A549 (cell line): ENCODE results near the gene GPR37L1. TPM values are rescaled to one million over a fixed set of nuclear protein-coding genes. Genes with fewer than 3 reads are reported as not detected.
A peak's percentile ranks its signal among the peaks of the same experiment; 100 is the strongest.

Source experiments
- ATAC-seq, 2 experiments: fragments of 200-7000 bp in 1 of 2; fragments of >200 bp in 1 of 2; cut with Nextera tagmentation in 1 of 2; cut with Tn5 transposase in 1 of 2; 3 replicates each; pipeline versions ENCODE4 v1.8.0 to v1.9.1; 2018 to 2020; ENCODE audit warnings: mild to moderate bottlenecking in 1 of 2, moderate library complexity in 1 of 2
- CTCF ChIA-PET: fragments of 300-600 bp; sonication (Branson Sonifier 250); formaldehyde crosslinking; extraction: SDS; loops from one replicate; lab custom pipeline; 2021; ENCODE audit warnings: antibody characterized with exemption, inconsistent platforms; lab: Yijun Ruan, JAX
- POLR2A ChIA-PET: fragments of 350-600 bp; formaldehyde crosslinking; extraction: SDS; loops from one replicate; lab custom pipeline; 2021; ENCODE audit warnings: antibody characterized with exemption, inconsistent platforms; lab: Yijun Ruan, JAX
- DNase-seq, 2 experiments: peaks; one replicate each; pipeline versions ENCODE4 v3.0.0 to v3.0.0-alpha.2; 2011 to 2016; ENCODE audit warnings: low read depth in 1 of 2, low spot score in 1 of 2
- FAIRE-seq: peaks from 2 replicates; lab custom pipeline; 2011; peaks lifted over from hg19 to GRCh38; lab: Jason Lieb, UNC
- H3K27ac ChIP-seq, 2 experiments: fragments of >200 bp; sonication (Bioruptor Twin); formaldehyde crosslinking; 3 replicates each; pipeline ENCODE4 v1.5.1; 2016 to 2017
- H3K4me1 ChIP-seq: fragments of >200 bp; sonication (Bioruptor Twin); formaldehyde crosslinking; 3 replicates; pipeline ENCODE4 v1.6.1; 2016
- H3K4me2 ChIP-seq: fragments of >200 bp; sonication (Bioruptor Twin); formaldehyde crosslinking; 3 replicates; pipeline ENCODE4 v1.6.1; 2016
- H3K4me3 ChIP-seq: fragments of >200 bp; sonication (Bioruptor Twin); formaldehyde crosslinking; 3 replicates; pipeline ENCODE4 v1.5.1; 2016
- H3K9me3 ChIP-seq: fragments of >200 bp; sonication (Bioruptor Twin); formaldehyde crosslinking; 3 replicates; pipeline ENCODE4 v1.6.1; 2016
- BHLHE40 ChIP-seq: IDR thresholded peaks from 2 replicates; pipeline ENCODE4 v1.6.1; 2012; ENCODE audit warnings: low read depth, low read length, inconsistent platforms
- CHD4 ChIP-seq: fragments of 200-600 bp; sonication (generic); IDR thresholded peaks from 2 replicates; pipeline ENCODE4 v1.6.1; 2016; ENCODE audit warnings: antibody characterized with exemption, mild to moderate bottlenecking, borderline replicate concordance
- EHF ChIP-seq: fragments of 250-450 bp; sonication (Bioruptor Pico); IDR thresholded peaks from 2 replicates; pipeline ENCODE4 v1.5.0; 2020; ENCODE audit warnings: mild to moderate bottlenecking
- ELK1 ChIP-seq: fragments of 150-350 bp; IDR thresholded peaks from 2 replicates; pipeline ENCODE4 v1.6.1; 2014; ENCODE audit warnings: low read depth, mild to moderate bottlenecking, low read length
- FOSB ChIP-seq: fragments of 250-450 bp; sonication (Bioruptor Pico); IDR thresholded peaks from 2 replicates; pipeline ENCODE4 v1.5.0; 2020; ENCODE audit warnings: mild to moderate bottlenecking, moderate library complexity
- FOXS1 ChIP-seq: fragments of 250-450 bp; sonication (Bioruptor Pico); IDR thresholded peaks from 2 replicates; pipeline ENCODE4 v1.5.0; 2020; ENCODE audit warnings: mild to moderate bottlenecking, moderate library complexity
- HDAC2 ChIP-seq: fragments of 200-600 bp; sonication (generic); IDR thresholded peaks from 2 replicates; pipeline ENCODE4 v1.6.1; 2016
- HEYL ChIP-seq: fragments of 250-450 bp; sonication (Bioruptor Pico); IDR thresholded peaks from 2 replicates; pipeline ENCODE4 v1.8.0; 2021; ENCODE audit warnings: mild to moderate bottlenecking, moderate library complexity
- HMGXB4 ChIP-seq: fragments of 250-450 bp; sonication (Bioruptor Pico); IDR thresholded peaks from 2 replicates; pipeline ENCODE4 v1.5.0; 2021; ENCODE audit warnings: mild to moderate bottlenecking, moderate library complexity, borderline replicate concordance
- JUN ChIP-seq, 2 experiments: fragments of >200 bp; sonication (Bioruptor Twin); formaldehyde crosslinking; IDR thresholded peaks; 2 replicates in 1 of 2; 3 replicates in 1 of 2; pipeline ENCODE4 v1.6.1; 2016 to 2017
- KDM1A ChIP-seq: fragments of 200-600 bp; sonication (generic); IDR thresholded peaks from 2 replicates; pipeline ENCODE4 v1.6.1; 2016; ENCODE audit warnings: low read depth, mild to moderate bottlenecking
- KDM5A ChIP-seq: fragments of 200-600 bp; sonication (generic); IDR thresholded peaks from 2 replicates; pipeline ENCODE4 v1.6.1; 2016; ENCODE audit warnings: antibody characterized with exemption, mild to moderate bottlenecking
- MAFK ChIP-seq: fragments of 450-650 bp; IDR thresholded peaks from 2 replicates; pipeline ENCODE4 v1.6.1; 2014; ENCODE audit not compliant: partially characterized antibody
- MAZ ChIP-seq: fragments of 150-350 bp; IDR thresholded peaks from 2 replicates; pipeline ENCODE4 v1.6.1; 2014; ENCODE audit warnings: antibody characterized with exemption, low read depth, low read length, borderline replicate concordance
- NPAS2 ChIP-seq: fragments of 250-450 bp; sonication (Bioruptor Pico); IDR thresholded peaks from 2 replicates; pipeline ENCODE4 v1.8.0; 2022; ENCODE audit warnings: mild to moderate bottlenecking, moderate library complexity, borderline replicate concordance
- NR3C1 ChIP-seq: fragments of >200 bp; sonication (Bioruptor Twin); formaldehyde crosslinking; IDR thresholded peaks from 3 replicates; pipeline ENCODE4 v1.6.1; 2017
- POLR2A ChIP-seq: IDR thresholded peaks from 2 replicates; pipeline ENCODE4 v1.6.1; 2012; ENCODE audit warnings: mild to moderate bottlenecking, low read length
- RARB ChIP-seq: fragments of 250-450 bp; sonication (Bioruptor Pico); IDR thresholded peaks from 2 replicates; pipeline ENCODE4 v1.8.0; 2021; ENCODE audit warnings: mild to moderate bottlenecking, moderate library complexity
- RFX5 ChIP-seq: fragments of 450-650 bp; IDR thresholded peaks from 2 replicates; pipeline ENCODE4 v1.7.1; 2014; ENCODE audit warnings: antibody characterized with exemption, mild to moderate bottlenecking, moderate library complexity
- RNF2 ChIP-seq: fragments of 200-600 bp; sonication (generic); IDR thresholded peaks from 2 replicates; pipeline ENCODE4 v1.6.1; 2016; ENCODE audit warnings: low read depth, mild to moderate bottlenecking, antibody characterized with exemption, moderate library complexity, borderline replicate concordance
- TFCP2L1 ChIP-seq: fragments of 250-450 bp; sonication (Bioruptor Pico); IDR thresholded peaks from 2 replicates; pipeline ENCODE4 v1.5.0; 2021; ENCODE audit warnings: mild to moderate bottlenecking
- USF2 ChIP-seq: fragments of 450-650 bp; IDR thresholded peaks from 2 replicates; pipeline ENCODE4 v1.6.1; 2014; ENCODE audit warnings: antibody characterized with exemption
- WGBS: methylation state at CpG from one replicate; pipeline ENCODE4 v1.1.6; 2017; ENCODE audit errors: missing lambda C conversion rate; 5-methylcytosine and 5-hydroxymethylcytosine counted together
- polyA plus RNA-seq, 4 experiments: library from polyadenylated mRNA; depleted of rRNA in 3 of 4; stranded (reverse); fragments of >200 nt; fragmentation: RNase III in 1 of 4; extraction: RNeasy Plus Mini Kit Qiagen cat#74134 plus additional on column Dnase treatment in 1 of 4; gene quantifications; 2 replicates in 3 of 4; 3 replicates in 1 of 4; pipeline ENCODE4 v1.2.3, GENCODE V29; 2011 to 2017

Gene GPR37L1
- polyA plus RNA-seq, 2 of the 4 experiments (the other 2 are of a cell fraction), result 0.08 to 0.13 TPM

DNA sequence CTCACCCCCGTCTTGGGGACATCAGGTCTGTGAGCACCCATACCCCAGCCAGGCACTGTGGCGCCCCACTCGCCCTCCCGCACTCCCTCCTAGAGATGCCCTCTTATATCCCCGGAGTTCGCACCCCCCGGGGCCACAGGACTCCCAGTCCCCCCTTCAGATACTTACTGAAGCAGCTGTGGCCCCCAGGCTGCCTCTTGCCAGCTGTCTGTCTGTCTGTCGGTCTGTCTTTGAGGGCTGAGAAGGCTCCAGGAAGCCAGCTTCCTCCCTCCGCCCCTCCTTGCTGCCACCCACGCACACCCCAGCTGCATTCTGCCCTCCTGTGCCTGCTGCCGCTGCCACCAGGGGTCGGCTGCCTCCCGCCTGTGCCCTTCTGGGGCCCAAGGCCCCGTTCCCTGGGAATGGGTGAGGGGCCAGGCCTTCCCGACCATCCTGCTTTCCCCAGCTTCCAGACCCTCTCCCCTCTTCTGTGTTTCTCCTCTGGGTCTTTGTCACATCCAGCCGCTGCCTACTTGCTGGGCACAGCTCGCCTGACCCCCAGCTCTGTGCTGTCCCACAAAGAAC is 37.7 kb downstream of the GPR37L1 start, which contains the start of gene PTPN7:
Gene PTPN7, minus strand, starts transcription at position 226 of the 564 bp plus-strand sequence. CDS start 1,200 bp downstream, outside the sequence.
- Histone ChIP-seq H3K27ac (peak within 1 kb of the TSS in 1 of 2 experiments; percentile 19; a peak in 1 of 6 replicates), H3K4me1 (peaks cover 16% of the 10 kb centered on the region), H3K4me3 (no peak within 1 kb of the TSS), H3K4me2 (no peak within 1 kb of the TSS), H3K9me3 (no peaks in the 10 kb centered on the region)
- ChIA-PET POLR2A (no interaction called here), CTCF (interaction anchor here (0.9 to 2.1 kb wide), 7 partner anchors 13 to 155 kb away, joined by 3 to 10 read pairs (median 4); partner anchors contain the start of gene LGR6)
- FAIRE-seq, result no peak
- ATAC-seq, result no peak; a peak in 2 of 6 replicates
- WGBS, result 76% methylated on average over 13 of the region's 17 CpGs
- DNase-seq, result no peak
- TF ChIP-seq FOSB (CRISPR knock-in tag) (no peak), KDM5A (no peak), RARB (CRISPR knock-in tag) (no peak), HDAC2 (no peak), MAZ (no peak), TFCP2L1 (no peak), NPAS2 (CRISPR knock-in tag) (no peak), HEYL (CRISPR knock-in tag) (no peak), POLR2A (no peak)

- Histone ChIP-seq H3K4me1 (peaks cover 13% of the 10 kb centered on the region; the same call in 2 of the 3 replicates), H3K4me2 (no peak overlapping the region), H3K4me3 (no peak overlapping the region), H3K9me3 (no peaks in the 10 kb centered on the region), H3K27ac (peak overlapping the region in 1 of 2 experiments; percentile 32; a peak in 2 of 6 replicates)
- ATAC-seq, result no peak; a peak in 1 of 6 replicates
- WGBS, result 80% methylated on average over 21 of the region's 22 CpGs
- FAIRE-seq, result no peak
- no peak for TF ChIP-seq CHD4
- no peak for TF ChIP-seq NR3C1
- TF ChIP-seq RNF2, result no peak
- TF ChIP-seq TFCP2L1, result no peak
- TF ChIP-seq HEYL (CRISPR knock-in tag), result no peak
- TF ChIP-seq RFX5, result no peak
- no peak for TF ChIP-seq JUN (IDR thresholded peaks at IDR 0.05)
- TF ChIP-seq EHF (CRISPR knock-in tag), result no peak
- no peak for TF ChIP-seq POLR2A
- no peak for TF ChIP-seq ELK1
- no peak for TF ChIP-seq BHLHE40
- no peak for TF ChIP-seq KDM1A
- TF ChIP-seq FOXS1 (CRISPR knock-in tag), result no peak
- no peak for TF ChIP-seq HMGXB4
- TF ChIP-seq MAFK, result no peak
- TF ChIP-seq USF2, result no peak
- DNase-seq, result no peak
- ChIA-PET CTCF (interaction anchor here (1.6 to 2.1 kb wide), 5 partner anchors 8 to 29 kb away, joined by 4 to 10 read pairs (median 6); no protein-coding TSS in a partner anchor), POLR2A (no interaction called here)
Observed at GRCh38 chr1:202161151-202162046, 38.7 kb downstream of the GPR37L1 start.
